Measurements from ENCODE around the gene DVL2.

GRCh38 chr17:7222093-7222971, 12.0 kb downstream of the DVL2 start:
- TF ChIP-seq EZH2phosphoT487 (conservative IDR thresholded peaks at IDR 0.05; ENCODE audit: low read length) = no peak
- no peak for TF ChIP-seq CTCF (IDR thresholded peaks at IDR 0.05; ENCODE audit: insufficient read depth, low read length, poor library complexity, severe bottlenecking)
